GM18505 (cell line): Measurements from ENCODE around the gene ACOX2.
"Not testable (repeated sequence)": the region's sequence is repeated elsewhere in the genome, so short reads cannot be mapped to it uniquely, and the experiment has no call there.

Source experiments
- ATAC-seq: cut with Tn5 transposase; IDR thresholded peaks from one replicate; pipeline ENCODE4 v1.9.1; 2021; ENCODE audit not compliant: unreplicated experiment
- POLR2A ChIP-seq: IDR thresholded peaks from 4 replicates; pipeline ENCODE4 v1.6.1; 2011; ENCODE audit warnings: borderline replicate concordance; ENCODE audit not compliant: insufficient read depth, insufficient read length; ENCODE audit errors: extremely low read depth

The ACOX2 gene

GRCh38 chr3:58535531-58536500 lies 1.2 kb downstream of the ACOX2 start:
- no peak for TF ChIP-seq POLR2A
- ATAC-seq = no peak

- no peak for ATAC-seq
- no peak for TF ChIP-seq POLR2A
These were observed 2.1 kb downstream of the ACOX2 start for GRCh38 chr3:58534592-58535494.

- ATAC-seq = peak; percentile 91
- no peak for TF ChIP-seq POLR2A
These were observed 4.2 kb downstream of the ACOX2 start for GRCh38 chr3:58532794-58533220.

- ATAC-seq = no peak
- no peak for TF ChIP-seq POLR2A
These were observed 5.0 kb downstream of the ACOX2 start for GRCh38 chr3:58531956-58532355.

- TF ChIP-seq POLR2A = no peak
- ATAC-seq = no peak
These were observed 5.4 kb downstream of the ACOX2 start for GRCh38 chr3:58531555-58531954.

GRCh38 chr3:58530354-58530865 lies 6.6 kb downstream of the ACOX2 start:
- ATAC-seq = no peak
- TF ChIP-seq POLR2A = no peak

GRCh38 chr3:58529516-58530353 lies 7.3 kb downstream of the ACOX2 start:
- no peak for ATAC-seq

GRCh38 chr3:58528629-58529028 lies 8.4 kb downstream of the ACOX2 start:
- ATAC-seq = no peak
- no peak for TF ChIP-seq POLR2A

More at GRCh38 chr3:58529516-58530353, 7.3 kb downstream of the ACOX2 start:
- TF ChIP-seq POLR2A = no peak

- not testable (repeated sequence) for ATAC-seq
These were observed 9.6 kb downstream of the ACOX2 start for GRCh38 chr3:58527440-58527839.

- no peak for ATAC-seq
- no peak for TF ChIP-seq POLR2A
These were observed 10.5 kb downstream of the ACOX2 start for GRCh38 chr3:58526515-58526957.

GRCh38 chr3:58524326-58524888 lies 12.6 kb downstream of the ACOX2 start:
- ATAC-seq = no peak
- TF ChIP-seq POLR2A = no peak

- no peak for ATAC-seq
- no peak for TF ChIP-seq POLR2A
These were observed 14.1 kb downstream of the ACOX2 start for GRCh38 chr3:58522759-58523425.

GRCh38 chr3:58521917-58522631 lies 14.9 kb downstream of the ACOX2 start:
- no peak for ATAC-seq
- no peak for TF ChIP-seq POLR2A
